SU-DHL-6 (cell line): Measurements from ENCODE around the gene POP4.

ENCODE experiments used
- CTCF ChIP-seq: fragments of 200-600 bp; sonication (generic); IDR thresholded peaks from one replicate; pipeline ENCODE4 v1.5.1; 2017; ENCODE audit warnings: antibody characterized with exemption, mild to moderate bottlenecking, low read length, moderate library complexity; ENCODE audit not compliant: insufficient read depth, poor library complexity, severe bottlenecking
- EZH2phosphoT487 ChIP-seq: fragments of 200-600 bp; sonication (generic), shearing (Covaris generic); conservative IDR thresholded peaks from 2 replicates; pipeline ENCODE4 v1.6.1; 2018; ENCODE audit warnings: mild to moderate bottlenecking, antibody characterized with exemption, low read length, moderate library complexity, mixed read lengths

- no peak for TF ChIP-seq CTCF
- no peak for TF ChIP-seq EZH2phosphoT487
Measured at GRCh38 chr19:29612121-29612520, 6.0 kb downstream of the POP4 start.
